Measurements from ENCODE around the gene PSAP.

- TF ChIP-seq CTCF (conservative IDR thresholded peaks at IDR 0.05) (no peak), EZH2 (IDR thresholded peaks at IDR 0.05; ENCODE audit: low read depth) (no peak)
Observed at GRCh38 chr10:71893258-71893815, 42.3 kb upstream of the PSAP start.
